ENCODE data around the gene PLVAP.

GRCh38 chr19:17414097-17414496, 37.0 kb upstream of the PLVAP start:
- TF ChIP-seq, protein P1, sequence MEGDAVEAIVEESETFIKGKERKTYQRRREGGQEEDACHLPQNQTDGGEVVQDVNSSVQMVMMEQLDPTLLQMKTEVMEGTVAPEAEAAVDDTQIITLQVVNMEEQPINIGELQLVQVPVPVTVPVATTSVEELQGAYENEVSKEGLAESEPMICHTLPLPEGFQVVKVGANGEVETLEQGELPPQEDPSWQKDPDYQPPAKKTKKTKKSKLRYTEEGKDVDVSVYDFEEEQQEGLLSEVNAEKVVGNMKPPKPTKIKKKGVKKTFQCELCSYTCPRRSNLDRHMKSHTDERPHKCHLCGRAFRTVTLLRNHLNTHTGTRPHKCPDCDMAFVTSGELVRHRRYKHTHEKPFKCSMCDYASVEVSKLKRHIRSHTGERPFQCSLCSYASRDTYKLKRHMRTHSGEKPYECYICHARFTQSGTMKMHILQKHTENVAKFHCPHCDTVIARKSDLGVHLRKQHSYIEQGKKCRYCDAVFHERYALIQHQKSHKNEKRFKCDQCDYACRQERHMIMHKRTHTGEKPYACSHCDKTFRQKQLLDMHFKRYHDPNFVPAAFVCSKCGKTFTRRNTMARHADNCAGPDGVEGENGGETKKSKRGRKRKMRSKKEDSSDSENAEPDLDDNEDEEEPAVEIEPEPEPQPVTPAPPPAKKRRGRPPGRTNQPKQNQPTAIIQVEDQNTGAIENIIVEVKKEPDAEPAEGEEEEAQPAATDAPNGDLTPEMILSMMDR (IDR thresholded peaks at IDR 0.05): no peak
- TF ChIP-seq POLR2A (IDR thresholded peaks at IDR 0.05): no peak

Measured in Peyer's patch (tissue), 4 donors.